GM12875 (cell line): ENCODE data around the gene NUDT7.

Experiments used
- H3K4me3 ChIP-seq: one replicate; pipeline ENCODE4 v1.5.1; 2011; ENCODE audit warnings: low read depth, low read length, control low read depth
- TF ChIP-seq, protein P1 (sequence below): IDR thresholded peaks from 2 replicates; pipeline ENCODE4 v1.5.1; 2011; ENCODE audit warnings: low read depth, mild to moderate bottlenecking, control low read depth, inconsistent platforms, low read length, moderate library complexity, borderline replicate concordance; ENCODE audit not compliant: insufficient read depth

Gene NUDT7

DNA sequence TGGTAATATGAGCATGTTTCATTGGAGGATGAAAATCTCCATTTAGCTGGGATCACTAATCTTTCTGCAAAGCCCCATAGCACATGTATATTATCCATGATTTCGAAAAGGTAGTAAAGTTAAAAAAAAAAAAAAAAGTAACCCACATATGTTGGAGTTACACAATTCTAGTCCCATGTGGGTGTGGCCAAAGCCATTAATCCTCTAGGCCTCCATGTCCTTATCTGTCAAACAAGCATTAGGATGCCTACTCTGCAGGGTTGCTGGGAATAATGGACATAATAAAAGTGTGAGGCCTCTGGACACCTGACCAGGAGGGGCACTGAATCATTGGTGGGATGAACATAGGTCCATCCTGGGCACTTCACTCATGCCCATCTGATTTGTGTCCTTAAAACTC, 36.9 kb downstream of the NUDT7 start:
- H3K4me3 ChIP-seq, result no peak overlapping the region
- TF ChIP-seq, protein P1, sequence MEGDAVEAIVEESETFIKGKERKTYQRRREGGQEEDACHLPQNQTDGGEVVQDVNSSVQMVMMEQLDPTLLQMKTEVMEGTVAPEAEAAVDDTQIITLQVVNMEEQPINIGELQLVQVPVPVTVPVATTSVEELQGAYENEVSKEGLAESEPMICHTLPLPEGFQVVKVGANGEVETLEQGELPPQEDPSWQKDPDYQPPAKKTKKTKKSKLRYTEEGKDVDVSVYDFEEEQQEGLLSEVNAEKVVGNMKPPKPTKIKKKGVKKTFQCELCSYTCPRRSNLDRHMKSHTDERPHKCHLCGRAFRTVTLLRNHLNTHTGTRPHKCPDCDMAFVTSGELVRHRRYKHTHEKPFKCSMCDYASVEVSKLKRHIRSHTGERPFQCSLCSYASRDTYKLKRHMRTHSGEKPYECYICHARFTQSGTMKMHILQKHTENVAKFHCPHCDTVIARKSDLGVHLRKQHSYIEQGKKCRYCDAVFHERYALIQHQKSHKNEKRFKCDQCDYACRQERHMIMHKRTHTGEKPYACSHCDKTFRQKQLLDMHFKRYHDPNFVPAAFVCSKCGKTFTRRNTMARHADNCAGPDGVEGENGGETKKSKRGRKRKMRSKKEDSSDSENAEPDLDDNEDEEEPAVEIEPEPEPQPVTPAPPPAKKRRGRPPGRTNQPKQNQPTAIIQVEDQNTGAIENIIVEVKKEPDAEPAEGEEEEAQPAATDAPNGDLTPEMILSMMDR, result no peak

DNA sequence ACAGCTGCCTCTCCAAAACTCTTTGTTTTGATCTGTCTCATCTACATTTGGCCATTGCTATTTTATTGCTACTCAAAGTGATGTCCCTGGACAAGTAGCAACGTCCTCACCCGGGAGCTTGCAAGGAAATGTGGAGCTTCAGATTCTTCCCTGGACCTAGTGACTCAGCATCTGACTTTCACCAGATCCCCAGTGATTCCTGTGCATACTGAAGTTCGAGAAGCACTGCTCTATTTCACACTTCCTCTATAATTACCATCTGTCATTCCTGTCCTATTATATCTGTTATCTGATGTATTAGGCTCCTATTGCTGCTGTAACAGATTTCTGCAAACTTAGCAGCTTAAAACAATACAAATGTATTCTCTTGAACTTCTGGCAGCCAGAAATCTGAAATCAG, 37.5 kb downstream of the NUDT7 start:
- TF ChIP-seq, protein P1, result no peak
- H3K4me3 ChIP-seq, result no peak overlapping the region

DNA sequence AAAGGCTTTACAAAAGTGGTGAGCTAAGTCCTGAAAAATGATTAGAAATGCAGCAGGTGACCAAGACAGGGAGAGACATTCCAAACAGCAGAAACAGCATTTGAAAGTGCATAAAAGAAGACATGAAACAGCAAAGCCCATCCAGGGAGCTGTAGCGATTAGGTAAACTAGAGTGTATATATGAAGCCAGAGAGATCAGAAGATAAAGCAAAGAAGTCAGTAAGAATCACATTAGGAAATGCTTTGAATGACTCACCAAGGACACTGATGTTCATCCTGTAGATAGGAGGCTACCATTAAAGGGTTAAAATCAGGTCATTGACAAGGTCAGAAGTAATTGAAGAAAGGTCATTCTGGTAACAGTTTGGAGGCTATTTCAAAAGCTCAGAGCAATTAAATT, 38.5 kb downstream of the NUDT7 start:
- no peak overlapping the region for H3K4me3 ChIP-seq
- TF ChIP-seq, protein P1, result no peak

DNA sequence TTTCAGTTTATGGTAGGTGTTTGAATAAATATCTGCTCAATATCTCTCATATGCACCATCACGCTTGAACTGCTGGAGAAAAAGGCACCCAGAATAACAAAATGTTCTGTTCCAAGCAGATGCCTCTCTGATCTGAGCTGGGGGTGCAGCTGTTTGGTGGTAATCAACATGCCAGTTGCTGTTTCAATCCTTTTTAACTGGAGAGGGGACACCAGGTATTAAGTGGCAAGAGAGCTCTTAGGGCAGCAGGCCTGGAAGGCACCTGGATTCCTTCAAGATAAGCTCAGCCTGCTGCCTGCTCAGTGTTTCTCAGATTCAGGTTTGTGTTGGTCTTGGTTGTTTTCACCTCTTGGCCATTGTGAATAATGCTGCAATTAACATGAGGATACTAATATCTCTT, 38.9 kb downstream of the NUDT7 start:
- no peak overlapping the region for H3K4me3 ChIP-seq
- TF ChIP-seq, protein P1, result no peak

DNA sequence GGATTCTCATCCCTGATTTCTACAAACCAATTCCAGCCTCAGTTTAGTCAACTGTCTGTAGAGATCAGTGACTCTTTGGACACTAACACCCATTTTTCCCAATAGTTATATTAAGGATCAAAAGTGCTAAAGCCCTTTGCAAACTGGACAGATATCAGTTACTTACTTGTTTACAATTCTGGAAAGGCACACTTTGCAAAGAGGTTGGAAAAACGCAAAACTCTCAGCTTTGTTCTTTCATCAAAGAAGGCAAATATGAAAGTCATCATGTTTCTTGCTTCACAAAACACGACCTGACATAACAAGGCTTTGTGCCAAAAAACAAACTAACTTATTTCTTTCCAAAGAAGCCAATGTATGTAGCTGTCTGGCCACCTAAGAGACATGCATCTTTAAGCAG, 39.9 kb downstream of the NUDT7 start:
- TF ChIP-seq, protein P1, result no peak
- no peak overlapping the region for H3K4me3 ChIP-seq

DNA sequence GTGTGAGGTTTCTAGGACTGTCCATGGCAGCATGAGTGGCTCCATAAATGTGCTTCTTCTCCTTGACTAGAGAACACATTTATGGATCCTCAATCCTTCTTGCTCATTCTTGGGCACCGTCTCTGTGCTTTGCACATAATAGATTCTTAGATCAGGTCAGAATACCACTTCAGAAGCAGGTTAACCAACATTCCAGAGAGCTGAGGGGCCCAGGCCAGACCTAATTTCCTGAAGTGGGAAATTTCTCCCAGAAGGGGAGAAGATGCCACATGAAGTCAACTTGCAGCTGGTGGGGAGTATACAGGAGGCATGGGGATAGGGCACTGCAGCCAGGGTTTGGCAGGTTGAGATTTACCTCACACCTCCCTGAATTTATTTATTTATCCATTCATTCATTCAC, 41.7 kb downstream of the NUDT7 start:
- TF ChIP-seq, protein P1, result no peak

DNA sequence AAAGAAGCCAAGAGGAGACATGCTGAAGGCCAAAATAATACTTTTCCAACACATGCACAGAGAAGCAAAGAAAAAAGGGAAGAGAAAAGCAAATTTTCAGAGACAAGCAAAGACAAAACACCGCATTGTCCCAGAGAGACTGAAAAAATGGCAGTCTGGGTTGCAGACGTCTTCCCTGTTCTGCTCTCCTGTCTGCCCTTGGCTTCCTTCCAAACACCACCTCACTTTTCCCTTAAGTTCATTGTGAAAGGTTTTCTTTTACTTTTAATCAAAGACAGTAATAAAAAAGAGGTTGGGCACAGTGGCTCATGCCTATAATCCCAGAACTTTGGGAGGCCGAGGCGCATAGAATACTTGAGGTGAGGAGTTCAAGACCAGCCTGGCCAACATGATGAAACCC, 44.9 kb downstream of the NUDT7 start:
- no peak overlapping the region for H3K4me3 ChIP-seq

More for the DNA sequence above, 41.7 kb downstream of the NUDT7 start:
- H3K4me3 ChIP-seq, result no peak overlapping the region

More for the DNA sequence above, 44.9 kb downstream of the NUDT7 start:
- TF ChIP-seq, protein P1, result no peak
